GM19023 (cell line): ENCODE results near the gene NPTX2.

Experiments
- ATAC-seq: cut with Tn5 transposase; IDR thresholded peaks from one replicate; pipeline ENCODE4 v1.9.1; 2021; ENCODE audit warnings: mild to moderate bottlenecking, moderate library complexity; ENCODE audit not compliant: unreplicated experiment

Gene NPTX2

GRCh38 chr7:98617960-98618418 lies 904 bp downstream of the NPTX2 start:
- no peak for ATAC-seq

DNA sequence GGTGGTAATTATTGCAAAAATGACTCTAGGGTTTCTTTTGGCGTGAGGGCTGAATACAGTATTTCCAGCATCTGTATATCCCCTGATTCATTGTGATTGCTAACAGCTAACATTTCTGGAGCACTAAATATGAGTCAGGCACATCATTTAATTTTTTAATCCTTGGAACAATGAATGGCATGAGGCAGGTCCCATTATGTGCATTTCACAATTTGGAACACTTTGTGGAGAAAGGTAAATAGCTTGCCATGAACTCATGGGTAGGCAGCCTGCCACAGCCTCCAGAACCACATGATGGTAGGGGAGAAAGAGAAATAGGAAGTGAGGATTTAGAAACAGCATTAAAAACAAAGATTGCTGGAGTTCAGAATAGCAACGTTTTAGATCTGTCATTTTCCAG lies 1.7 kb downstream of the NPTX2 start:
- ATAC-seq, result no peak

- ATAC-seq, result no peak
Measured at GRCh38 chr7:98619450-98620321, 2.6 kb downstream of the NPTX2 start.

GRCh38 chr7:98621573-98622482 lies 4.7 kb downstream of the NPTX2 start:
- no peak for ATAC-seq

DNA sequence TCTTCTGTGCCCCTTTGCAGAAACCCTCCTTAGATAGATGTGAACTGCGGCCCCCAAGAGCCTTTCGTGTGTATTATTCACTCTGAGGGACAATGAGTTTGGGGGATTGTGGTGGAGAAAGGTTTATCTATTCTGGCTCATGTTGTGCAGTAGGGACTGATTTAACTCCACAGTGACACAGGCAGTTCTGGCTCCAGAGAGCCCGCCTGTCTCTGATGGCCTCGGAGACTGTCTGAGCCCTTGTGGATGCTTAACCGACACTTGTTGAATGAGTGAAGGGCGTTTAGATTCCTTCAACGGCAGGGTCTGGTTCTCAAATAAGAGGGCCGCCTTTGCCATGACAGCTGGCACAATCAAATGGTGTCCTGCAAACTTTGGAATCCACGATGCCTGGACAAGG lies 5.8 kb downstream of the NPTX2 start:
- ATAC-seq, result no peak

DNA sequence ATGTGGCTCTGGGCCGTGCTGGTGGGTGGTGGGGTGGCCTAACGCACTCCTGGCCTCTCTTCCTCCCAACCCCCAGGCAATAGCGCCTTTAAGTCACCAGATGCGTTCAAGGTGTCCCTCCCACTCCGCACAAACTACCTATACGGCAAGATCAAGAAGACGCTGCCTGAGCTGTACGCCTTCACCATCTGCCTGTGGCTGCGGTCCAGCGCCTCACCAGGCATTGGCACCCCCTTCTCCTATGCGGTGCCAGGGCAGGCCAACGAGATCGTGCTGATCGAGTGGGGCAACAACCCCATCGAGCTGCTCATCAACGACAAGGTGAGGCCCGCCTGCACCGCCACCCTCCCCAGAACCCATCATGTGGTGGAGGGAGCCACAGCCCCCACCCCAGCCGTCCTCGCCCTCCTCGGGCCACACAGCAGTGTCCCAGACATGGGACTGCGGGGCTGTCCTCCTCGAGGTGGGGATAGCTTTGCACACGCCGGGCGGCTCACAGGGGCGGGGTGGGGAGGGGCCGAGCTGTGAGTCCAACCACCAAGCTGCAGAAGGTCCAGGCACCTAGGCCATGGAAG lies 7.8 kb downstream of the NPTX2 start:
- no peak for ATAC-seq

DNA sequence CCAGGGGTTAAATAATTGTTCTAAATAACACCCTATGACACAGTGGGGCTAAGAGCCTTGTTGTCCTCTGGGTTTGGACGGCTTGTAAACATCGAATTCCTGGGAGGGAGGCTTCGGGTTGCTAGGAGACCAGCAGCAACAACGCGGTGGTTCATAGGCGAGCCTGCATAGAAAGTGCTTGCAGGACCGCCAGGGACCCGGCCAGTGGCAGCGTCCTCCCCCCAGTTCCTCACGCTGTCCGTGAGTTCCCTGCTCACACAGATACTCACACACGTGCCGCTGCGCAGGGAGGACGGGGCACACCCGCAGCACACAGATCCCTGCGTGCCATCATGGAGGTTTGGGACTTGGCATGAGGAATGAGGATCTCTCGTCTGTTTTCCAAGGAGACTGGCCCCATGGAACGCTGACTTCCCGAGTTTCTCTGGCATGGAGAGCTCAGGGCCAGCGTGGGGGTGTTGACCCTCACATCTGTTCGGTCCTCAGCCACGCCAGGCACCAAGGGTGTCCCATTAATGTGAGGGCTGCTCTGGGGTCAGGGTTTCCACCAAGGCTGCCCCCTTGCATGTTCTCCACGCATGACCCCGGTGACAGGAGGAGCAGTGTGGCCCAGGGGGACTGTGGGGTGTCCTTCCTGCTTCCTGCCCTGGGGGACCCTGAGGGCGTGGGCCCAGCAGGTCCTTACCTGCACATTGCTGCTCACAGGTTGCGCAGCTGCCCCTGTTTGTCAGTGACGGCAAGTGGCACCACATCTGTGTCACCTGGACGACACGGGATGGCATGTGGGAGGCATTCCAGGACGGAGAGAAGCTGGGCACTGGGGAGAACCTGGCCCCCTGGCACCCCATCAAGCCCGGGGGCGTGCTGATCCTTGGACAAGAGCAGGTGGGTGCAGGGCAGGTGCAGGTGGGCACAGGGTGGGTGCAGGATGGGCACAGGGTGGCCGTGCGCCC lies 9.7 kb downstream of the NPTX2 start:
- no peak for ATAC-seq

- no peak for ATAC-seq
Measured at GRCh38 chr7:98627413-98627790, 10.3 kb downstream of the NPTX2 start.

GRCh38 chr7:98628418-98628817 lies 11.3 kb downstream of the NPTX2 start:
- no peak for ATAC-seq

DNA sequence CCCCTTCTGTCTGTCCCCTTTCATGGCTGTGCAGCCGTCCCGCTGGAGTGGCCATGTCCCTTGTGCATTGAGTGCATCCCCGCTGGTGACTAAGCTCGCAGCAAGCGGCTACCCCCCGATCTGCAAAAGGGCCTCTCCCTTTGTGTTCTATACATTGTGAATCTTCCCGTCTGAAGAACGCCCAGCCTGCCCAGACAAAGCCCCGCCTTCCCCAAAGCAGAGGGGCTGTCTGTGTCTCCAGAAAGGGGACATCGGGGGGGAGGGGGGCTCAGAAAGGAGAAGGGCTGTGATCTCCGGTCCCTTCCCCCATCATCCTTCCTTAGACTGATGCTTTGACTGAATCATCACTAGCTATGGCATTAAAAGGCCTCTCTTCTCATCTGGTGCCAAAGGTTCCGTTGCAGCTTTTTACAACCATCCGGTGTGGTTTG lies 11.9 kb downstream of the NPTX2 start:
- ATAC-seq, result no peak

DNA sequence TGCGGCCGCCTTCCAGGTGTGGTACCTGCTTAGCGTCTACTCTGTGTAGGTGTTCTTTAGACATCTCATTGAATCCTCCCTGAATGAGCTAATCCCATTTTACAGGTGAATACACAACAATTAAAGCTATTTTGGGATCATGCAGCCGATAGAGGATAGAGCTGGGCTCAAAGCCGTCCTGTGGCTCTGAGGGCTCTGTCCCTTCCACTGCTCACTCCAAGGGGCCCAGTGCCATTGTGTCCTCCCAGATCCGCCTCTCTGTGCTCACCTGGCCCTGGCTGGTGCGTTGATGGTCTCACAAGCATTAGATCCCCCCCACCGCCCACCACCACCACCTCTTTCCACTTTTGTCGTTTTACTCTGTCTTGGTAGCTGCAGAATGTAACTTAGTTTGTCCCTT lies 13.1 kb downstream of the NPTX2 start:
- ATAC-seq, result no peak

DNA sequence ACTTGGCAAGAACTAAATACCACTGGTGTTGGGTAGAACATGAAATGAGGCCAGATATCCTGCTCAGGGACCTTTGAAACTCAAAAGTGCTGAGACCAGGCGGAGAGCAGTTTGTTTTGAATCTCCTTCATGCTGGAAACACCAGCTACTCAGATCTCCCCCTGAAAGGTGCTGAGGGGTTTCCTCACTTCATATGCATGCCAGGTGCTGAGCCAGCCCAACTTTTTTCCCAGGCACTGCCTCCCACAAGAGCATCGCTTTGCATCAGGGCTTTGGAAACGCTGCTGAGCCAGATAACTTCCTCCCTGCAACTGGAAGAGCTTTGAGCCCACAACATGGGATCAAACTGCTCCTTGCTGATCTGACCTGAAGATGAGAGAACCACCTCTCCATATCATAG lies 13.7 kb downstream of the NPTX2 start:
- no peak for ATAC-seq

DNA sequence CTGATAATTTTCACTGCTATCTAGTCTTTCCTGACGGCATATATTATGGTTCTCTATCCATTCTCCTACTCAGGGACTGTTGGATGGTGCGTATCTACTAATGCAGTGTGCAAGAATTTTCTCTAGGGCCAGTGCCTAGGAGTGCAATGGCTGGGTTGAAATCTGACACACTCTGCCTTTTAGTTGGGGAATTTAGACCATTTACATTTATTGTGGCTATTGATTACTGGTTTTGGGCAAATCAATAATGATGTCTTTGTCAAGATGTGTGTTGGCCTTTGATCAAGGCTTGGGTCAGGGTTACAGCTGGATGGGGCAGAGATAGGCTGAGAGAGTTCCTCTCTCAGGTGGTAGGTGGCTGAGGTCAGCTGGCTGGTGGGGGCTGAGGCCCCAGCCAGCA lies 21.8 kb downstream of the NPTX2 start:
- ATAC-seq, result no peak

DNA sequence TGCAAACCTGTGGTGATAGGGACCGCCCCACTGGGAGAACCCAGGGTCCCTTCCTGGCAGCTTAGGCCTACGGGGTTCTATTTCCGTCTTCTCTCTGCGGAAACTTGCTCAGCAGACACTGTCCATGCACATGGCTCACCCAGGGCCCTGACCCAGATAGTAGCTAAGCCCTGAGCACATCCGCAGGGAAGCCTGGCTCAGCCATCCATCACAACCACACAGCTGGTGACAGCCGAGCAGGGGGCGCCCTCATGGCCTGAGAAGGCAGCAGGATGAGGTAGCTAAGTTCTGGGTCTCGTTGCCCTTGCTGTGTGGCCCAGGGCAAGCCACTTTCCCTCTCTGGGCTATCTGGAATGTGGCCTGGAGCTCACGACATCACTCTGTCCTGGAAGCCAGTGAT lies 23.3 kb downstream of the NPTX2 start:
- no peak for ATAC-seq

- ATAC-seq, result peak; percentile 72
Measured at GRCh38 chr7:98641646-98642500, 24.8 kb downstream of the NPTX2 start.

DNA sequence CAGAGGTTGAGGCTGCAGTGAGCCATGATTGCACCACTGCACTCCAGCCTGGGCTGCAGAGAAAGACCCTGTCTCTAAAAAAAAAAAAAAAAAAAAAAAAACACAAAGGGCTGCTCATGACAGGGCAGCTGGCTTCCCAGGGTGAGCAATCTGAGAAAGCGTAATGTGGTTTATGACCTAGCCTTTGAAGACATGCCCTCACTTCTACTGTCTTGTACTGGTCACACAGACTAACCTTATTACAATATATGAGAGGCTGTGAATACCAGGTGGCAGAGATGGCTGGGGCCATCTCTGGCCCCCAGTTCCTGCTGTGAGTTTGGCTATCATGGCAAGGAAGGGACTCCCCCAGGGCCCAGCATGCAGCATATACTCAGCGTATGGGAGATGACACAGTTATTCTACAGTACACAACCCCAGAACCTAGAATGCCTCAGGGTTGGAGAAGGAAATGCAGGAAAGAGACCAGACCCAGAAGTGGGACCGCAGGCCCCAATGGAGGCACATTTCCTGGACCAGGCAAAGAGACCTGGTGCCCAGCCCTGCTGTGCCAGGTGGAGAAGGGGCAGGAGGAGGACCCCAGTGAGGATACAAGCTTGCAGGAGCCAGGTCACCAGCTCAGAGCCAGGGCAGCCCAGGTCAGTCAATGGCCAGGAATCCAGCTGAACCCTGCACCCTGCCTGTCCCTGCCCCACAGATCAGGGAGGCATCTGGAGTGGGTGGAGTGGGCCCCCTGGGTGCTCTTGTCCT lies 26.3 kb downstream of the NPTX2 start:
- no peak for ATAC-seq

GRCh38 chr7:98646465-98646864 lies 29.4 kb downstream of the NPTX2 start:
- no peak for ATAC-seq

- ATAC-seq, result no peak
Measured at GRCh38 chr7:98647326-98647725, 30.2 kb downstream of the NPTX2 start.

DNA sequence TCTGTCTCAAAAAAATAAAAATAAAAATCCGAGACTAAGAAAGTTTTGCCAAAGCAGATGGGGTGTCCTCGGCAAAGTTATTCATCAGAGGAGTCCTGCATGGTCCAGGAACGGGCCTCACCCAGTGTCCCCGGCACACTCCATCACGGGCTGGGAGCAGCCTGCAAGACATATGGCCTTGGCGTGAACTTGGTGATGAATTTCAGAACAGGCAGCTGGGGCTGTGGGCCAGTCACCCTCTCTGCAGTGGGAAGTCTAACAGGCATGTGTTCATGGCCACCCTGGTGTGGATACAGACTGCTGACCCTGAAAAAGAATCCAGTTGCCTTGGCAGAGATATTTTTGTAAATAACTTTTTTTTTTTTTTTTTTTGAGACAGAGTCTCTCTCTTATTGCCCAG lies 34.7 kb downstream of the NPTX2 start:
- no peak for ATAC-seq
